Suprapubic skin (tissue), 4 donors: Measurements from ENCODE around the gene IL27RA. TPM values are rescaled to one million over a fixed set of nuclear protein-coding genes. Genes with fewer than 3 reads are reported as not detected.

Experiments
- DNase-seq, 2 donors: peaks; one replicate each; pipeline ENCODE4 v3.0.0-alpha.2; 2019; ENCODE audit warnings: low spot score in 2 of 2
- H3K27ac ChIP-seq: fragments of 200-600 bp; sonication (generic); one replicate; pipeline ENCODE4 v1.5.1; 2019
- H3K27me3 ChIP-seq: fragments of 200-600 bp; sonication (generic); one replicate; pipeline ENCODE4 v1.5.1; 2019
- H3K36me3 ChIP-seq: fragments of 200-600 bp; sonication (generic); one replicate; pipeline ENCODE4 v1.5.1; 2019
- H3K4me1 ChIP-seq: fragments of 200-600 bp; sonication (generic); one replicate; pipeline ENCODE4 v1.5.1; 2019
- H3K4me3 ChIP-seq: fragments of 200-600 bp; sonication (generic); one replicate; pipeline ENCODE4 v1.5.1; 2019; ENCODE audit warnings: mild to moderate bottlenecking
- H3K9me3 ChIP-seq: fragments of 200-600 bp; sonication (generic); one replicate; pipeline ENCODE4 v1.5.1; 2019
- EP300 ChIP-seq: sonication (generic); formaldehyde crosslinking; IDR thresholded peaks from one replicate; pipeline ENCODE4 v1.6.1; 2017; ENCODE audit warnings: antibody characterized with exemption
- POLR2A ChIP-seq, 2 donors: fragments of 450-650 bp; IDR thresholded peaks; one replicate each; pipeline ENCODE4 v1.6.1; 2017; ENCODE audit warnings: antibody characterized with exemption in 2 of 2, mild to moderate bottlenecking in 2 of 2, moderate library complexity in 2 of 2
- POLR2AphosphoS5 ChIP-seq, 3 donors: sonication (generic); formaldehyde crosslinking; IDR thresholded peaks; one replicate each; pipeline ENCODE4 v1.6.1; 2017; ENCODE audit warnings: antibody characterized with exemption in 3 of 3
- WGBS: methylation state at CpG from one replicate; pipeline ENCODE4 v1.1.5; 2018; 5-methylcytosine and 5-hydroxymethylcytosine counted together
- total RNA-seq, 4 donors: library from RNA; depleted of rRNA; stranded (reverse); fragments of >200 nt; gene quantifications; one replicate each; pipeline ENCODE4 v1.1.0, GENCODE V29; 2016
- TF ChIP-seq, protein P1 (sequence below), 2 donors: fragments of 200-600 bp in 1 of 2; fragments of 450-650 bp in 1 of 2; sonication (generic) in 1 of 2; IDR thresholded peaks; one replicate each; pipeline ENCODE4 v1.5.1; 2016 to 2019; ENCODE audit warnings: antibody characterized with exemption in 2 of 2, mild to moderate bottlenecking in 1 of 2, moderate library complexity in 1 of 2

IL27RA gene
- total RNA-seq, 4 donors from 2014 or later: 0.76 to 2.5 (median 1.5) TPM

DNA sequence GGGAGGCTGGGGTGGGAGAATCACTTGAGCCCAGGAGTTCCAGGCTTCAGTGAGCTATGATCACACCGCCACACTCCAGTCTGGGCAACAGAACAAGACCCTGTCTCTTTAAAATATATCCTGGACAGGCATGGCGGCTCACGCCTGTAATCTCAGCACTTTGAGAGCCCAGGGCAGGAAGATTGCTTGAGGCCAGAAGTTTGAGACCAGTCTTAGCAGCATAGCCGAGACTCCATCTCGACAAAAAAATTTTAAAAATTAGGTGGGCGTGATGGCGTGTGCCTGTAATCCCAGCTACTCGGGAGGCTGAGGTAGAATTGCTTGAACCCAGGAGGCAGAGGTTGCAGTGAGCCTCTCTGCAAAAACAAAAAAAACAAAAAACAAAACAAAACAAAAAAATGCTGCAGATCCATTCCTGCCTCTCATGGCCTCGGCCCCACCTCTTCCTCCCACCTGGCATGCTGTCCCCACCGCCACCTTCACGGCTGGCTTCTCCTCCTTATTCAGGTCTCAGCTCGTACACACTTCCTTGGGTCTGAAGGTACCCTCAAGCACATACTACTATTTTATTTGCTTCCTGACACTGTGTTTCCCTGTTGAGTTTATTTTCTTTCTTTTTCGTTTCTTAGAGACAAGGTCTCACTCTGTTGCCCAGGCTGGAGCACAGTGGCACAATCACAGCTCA lies 30.7 kb upstream of the IL27RA start:
- DNase-seq: no peak
- no peak overlapping the region for H3K4me3 ChIP-seq
- H3K9me3 ChIP-seq: no peaks in the 10 kb centered on the region
- TF ChIP-seq, protein P1, sequence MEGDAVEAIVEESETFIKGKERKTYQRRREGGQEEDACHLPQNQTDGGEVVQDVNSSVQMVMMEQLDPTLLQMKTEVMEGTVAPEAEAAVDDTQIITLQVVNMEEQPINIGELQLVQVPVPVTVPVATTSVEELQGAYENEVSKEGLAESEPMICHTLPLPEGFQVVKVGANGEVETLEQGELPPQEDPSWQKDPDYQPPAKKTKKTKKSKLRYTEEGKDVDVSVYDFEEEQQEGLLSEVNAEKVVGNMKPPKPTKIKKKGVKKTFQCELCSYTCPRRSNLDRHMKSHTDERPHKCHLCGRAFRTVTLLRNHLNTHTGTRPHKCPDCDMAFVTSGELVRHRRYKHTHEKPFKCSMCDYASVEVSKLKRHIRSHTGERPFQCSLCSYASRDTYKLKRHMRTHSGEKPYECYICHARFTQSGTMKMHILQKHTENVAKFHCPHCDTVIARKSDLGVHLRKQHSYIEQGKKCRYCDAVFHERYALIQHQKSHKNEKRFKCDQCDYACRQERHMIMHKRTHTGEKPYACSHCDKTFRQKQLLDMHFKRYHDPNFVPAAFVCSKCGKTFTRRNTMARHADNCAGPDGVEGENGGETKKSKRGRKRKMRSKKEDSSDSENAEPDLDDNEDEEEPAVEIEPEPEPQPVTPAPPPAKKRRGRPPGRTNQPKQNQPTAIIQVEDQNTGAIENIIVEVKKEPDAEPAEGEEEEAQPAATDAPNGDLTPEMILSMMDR (IDR thresholded peaks at IDR 0.05): no peak
- TF ChIP-seq EP300: no peak
- no peak for TF ChIP-seq POLR2AphosphoS5 (IDR thresholded peaks at IDR 0.05)
- TF ChIP-seq POLR2A (IDR thresholded peaks at IDR 0.05): no peak
- H3K27ac ChIP-seq: no peak overlapping the region
- WGBS: 58% methylated on average over 13 of the region's 13 CpGs
- H3K4me1 ChIP-seq: peaks cover 43% of the 10 kb centered on the region
- no peaks in the 10 kb centered on the region for H3K36me3 ChIP-seq
- H3K27me3 ChIP-seq: no peaks in the 10 kb centered on the region

DNA sequence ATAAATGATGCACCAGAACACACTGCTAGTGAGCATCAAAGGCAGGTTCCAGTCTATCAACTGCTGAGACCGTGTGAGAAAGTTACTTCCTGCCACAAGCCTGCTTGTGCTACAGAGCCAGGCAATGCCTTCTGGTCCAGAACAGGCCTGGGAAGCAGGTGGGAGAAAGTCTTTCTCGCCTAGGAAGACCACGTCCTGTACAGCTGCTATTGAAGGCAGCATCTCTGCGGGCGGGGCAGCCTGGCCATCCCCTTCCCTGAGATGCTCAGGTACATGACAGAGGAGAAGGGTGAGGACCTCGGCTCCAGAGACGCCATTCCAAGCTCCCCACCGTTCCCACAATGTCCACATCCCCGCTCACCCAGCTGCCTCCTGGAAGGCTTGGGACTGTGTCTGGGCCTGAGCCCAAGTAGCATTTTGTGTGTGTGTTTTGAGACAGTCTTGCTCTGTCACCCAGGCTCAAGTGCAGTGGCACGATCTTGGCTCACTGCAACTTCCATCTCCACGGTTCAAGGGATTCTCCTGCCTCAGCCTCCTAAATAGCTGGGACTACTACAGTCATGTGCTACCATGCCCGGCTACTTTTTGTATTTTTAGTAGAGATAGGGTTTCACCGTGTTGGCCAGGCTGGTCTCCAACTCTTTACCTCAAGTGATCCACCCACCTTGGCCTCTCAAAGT lies 28.9 kb upstream of the IL27RA start:
- H3K27me3 ChIP-seq: no peaks in the 10 kb centered on the region
- TF ChIP-seq, protein P1 (IDR thresholded peaks at IDR 0.05): no peak
- TF ChIP-seq POLR2A (IDR thresholded peaks at IDR 0.05): no peak
- no peak for TF ChIP-seq POLR2AphosphoS5 (IDR thresholded peaks at IDR 0.05)
- no peak for TF ChIP-seq EP300
- H3K9me3 ChIP-seq: no peaks in the 10 kb centered on the region
- H3K4me3 ChIP-seq: no peak overlapping the region
- peaks cover 50% of the 10 kb centered on the region for H3K4me1 ChIP-seq
- no peaks in the 10 kb centered on the region for H3K36me3 ChIP-seq
- DNase-seq: no peak
- 44% methylated on average over 9 of the region's 13 CpGs for WGBS
- H3K27ac ChIP-seq: peak overlapping the region; percentile 65

DNA sequence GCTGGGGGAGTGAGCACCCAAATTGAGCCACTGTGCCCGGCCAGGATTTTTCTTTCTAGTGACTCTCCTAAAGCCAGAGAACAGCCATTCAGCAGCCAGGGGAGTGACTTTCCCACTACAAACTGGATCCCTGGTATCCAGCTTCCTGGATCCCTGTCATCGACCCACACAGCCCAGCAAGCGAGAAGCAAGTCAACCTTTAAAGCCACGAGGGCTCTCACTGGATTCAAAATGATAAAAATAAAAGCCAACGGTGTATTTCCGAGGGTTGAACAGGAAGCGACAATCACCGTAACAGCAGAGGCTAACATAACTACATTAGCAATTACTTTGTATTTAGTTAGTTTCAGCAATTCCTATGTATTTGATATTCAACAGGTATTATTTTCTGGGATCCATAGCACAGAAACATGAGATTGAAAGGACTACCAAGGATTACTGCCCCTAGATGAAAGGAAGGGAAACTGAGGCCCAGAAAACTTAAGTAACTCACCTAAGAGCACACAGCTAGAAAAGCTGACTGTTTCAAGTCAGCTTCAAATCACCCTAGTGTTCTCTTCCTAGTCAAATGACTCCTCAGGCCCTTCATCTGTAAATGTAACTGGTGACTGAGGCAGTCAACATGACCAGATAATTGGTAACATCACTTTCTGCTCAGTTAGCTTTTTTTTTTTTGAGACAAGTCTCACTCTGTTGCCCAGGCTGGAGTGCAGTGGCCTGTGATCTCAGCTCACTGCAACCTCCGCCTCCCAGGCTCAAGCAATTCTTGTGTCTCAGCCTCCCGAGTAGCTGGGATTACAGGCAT lies 28.1 kb upstream of the IL27RA start:
- Histone ChIP-seq H3K9me3 (no peaks in the 10 kb centered on the region), H3K4me3 (no peak overlapping the region), H3K27me3 (no peaks in the 10 kb centered on the region), H3K36me3 (no peaks in the 10 kb centered on the region), H3K4me1 (peaks cover 50% of the 10 kb centered on the region), H3K27ac (peak overlapping the region; percentile 65)
- 30% methylated on average over 10 of the region's 10 CpGs for WGBS
- DNase-seq: no peak
- TF ChIP-seq, protein P1 (IDR thresholded peaks at IDR 0.05): no peak
- TF ChIP-seq EP300 (no peak), POLR2AphosphoS5 (IDR thresholded peaks at IDR 0.05) (no peak), POLR2A (IDR thresholded peaks at IDR 0.05) (no peak)

DNA sequence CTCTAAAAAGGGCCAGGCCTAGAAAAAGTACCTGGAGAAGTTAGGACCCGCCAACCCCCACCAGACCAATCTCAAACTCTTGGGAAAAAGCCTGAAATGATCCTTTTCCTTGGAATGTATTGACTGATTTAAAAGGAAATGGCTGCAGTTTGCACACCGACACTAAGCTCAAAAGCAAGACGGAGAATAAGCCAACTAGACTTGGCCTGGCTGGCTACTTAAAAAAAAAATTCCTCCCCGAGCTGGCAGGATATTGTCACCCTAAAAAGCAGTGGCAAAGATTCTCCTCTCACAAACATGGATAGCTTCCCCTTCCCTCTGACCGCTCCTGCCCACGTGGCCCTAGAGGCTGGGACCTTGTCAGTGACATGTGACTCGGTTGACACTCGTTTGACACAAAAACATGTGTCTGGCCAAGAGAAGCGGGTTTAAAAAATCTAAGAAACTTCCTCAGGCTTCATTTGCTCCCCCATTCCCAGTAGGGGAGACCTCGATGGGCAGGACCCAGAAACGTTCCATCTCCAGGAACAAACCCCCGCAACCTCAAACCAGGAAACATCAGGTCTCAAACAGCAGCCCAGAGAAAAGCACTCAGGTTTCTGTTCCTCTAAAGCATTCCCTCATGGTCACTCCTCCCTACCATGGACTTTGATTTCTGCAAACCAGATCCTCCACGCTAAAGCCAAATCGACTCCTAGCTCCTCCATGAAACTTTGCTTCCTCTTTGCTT lies 26.8 kb upstream of the IL27RA start:
- Histone ChIP-seq H3K27me3 (no peaks in the 10 kb centered on the region), H3K9me3 (no peaks in the 10 kb centered on the region), H3K36me3 (no peaks in the 10 kb centered on the region), H3K4me1 (peaks cover 50% of the 10 kb centered on the region), H3K27ac (peak overlapping the region; percentile 99), H3K4me3 (peak overlapping the region; percentile 83)
- no peak for DNase-seq
- 11% methylated on average over 14 of the region's 14 CpGs for WGBS
- no peak for TF ChIP-seq EP300
- peak in 1 of 2 donors; percentile 8 for TF ChIP-seq POLR2A (IDR thresholded peaks at IDR 0.05)
- TF ChIP-seq, protein P1 (IDR thresholded peaks at IDR 0.05): no peak
- peak in 1 of 3 donors; percentile 57 for TF ChIP-seq POLR2AphosphoS5 (IDR thresholded peaks at IDR 0.05)
